HepG2 (cell line): ENCODE data around the gene DOC2A. TPM values are rescaled to one million over a fixed set of nuclear protein-coding genes. Genes with fewer than 3 reads are reported as not detected.

Experiments used
- BCL6 ChIP-seq: IDR thresholded peaks from 2 replicates; pipeline ENCODE4 v1.6.1; 2016; ENCODE audit warnings: missing genetic modification reagents, missing compliant biosample characterization
- CBX5 ChIP-seq: sonication (generic); formaldehyde crosslinking; IDR thresholded peaks from 2 replicates; pipeline ENCODE4 v1.4.0; 2020; ENCODE audit warnings: missing genetic modification reagents, borderline replicate concordance
- DMAP1 ChIP-seq: IDR thresholded peaks from 2 replicates; pipeline ENCODE4 v1.6.1; 2016
- ERF ChIP-seq: IDR thresholded peaks from 2 replicates; pipeline ENCODE4 v1.6.1; 2018; ENCODE audit warnings: missing biosample characterization, missing genetic modification reagents
- IRF1 ChIP-seq: sonication (generic); formaldehyde crosslinking; IDR thresholded peaks from 2 replicates; pipeline ENCODE4 v1.4.0; 2020; ENCODE audit warnings: low read depth, mild to moderate bottlenecking, missing genetic modification reagents
- KLF6 ChIP-seq: IDR thresholded peaks from 2 replicates; pipeline ENCODE4 v1.8.0; 2016; ENCODE audit warnings: missing biosample characterization, missing genetic modification reagents
- MLLT10 ChIP-seq: sonication (generic); formaldehyde crosslinking; IDR thresholded peaks from 2 replicates; pipeline ENCODE4 v1.4.0; 2020; ENCODE audit warnings: missing genetic modification reagents
- RELA ChIP-seq: sonication (generic); formaldehyde crosslinking; IDR thresholded peaks from 2 replicates; pipeline ENCODE4 v1.4.0; 2020; ENCODE audit warnings: missing genetic modification reagents
- RNF2 ChIP-seq: fragments of 450-650 bp; conservative IDR thresholded peaks from 2 replicates; pipeline ENCODE4 v1.6.1; 2016; ENCODE audit warnings: low read depth
- STAT5B ChIP-seq: sonication (generic); formaldehyde crosslinking; IDR thresholded peaks from 2 replicates; pipeline ENCODE4 v1.4.0; 2020; ENCODE audit warnings: missing genetic modification reagents
- TERF1 ChIP-seq: sonication (generic); formaldehyde crosslinking; IDR thresholded peaks from 2 replicates; pipeline ENCODE4 v1.8.0; 2022; ENCODE audit warnings: mild to moderate bottlenecking, missing genetic modification reagents, moderate library complexity
- TFE3 ChIP-seq: IDR thresholded peaks from 2 replicates; pipeline ENCODE4 v1.6.1; 2016
- THAP7 ChIP-seq: sonication (generic); formaldehyde crosslinking; IDR thresholded peaks from 2 replicates; pipeline ENCODE4 v1.8.1; 2023; ENCODE audit warnings: mild to moderate bottlenecking, missing genetic modification reagents
- USF2 ChIP-seq, 2 experiments: sonication (generic) in 1 of 2; formaldehyde crosslinking in 1 of 2; IDR thresholded peaks; 2 replicates each; pipeline versions ENCODE4 v1.5.1 to v1.6.1; 2011 to 2020; ENCODE audit warnings: borderline replicate concordance in 1 of 2, low read depth in 1 of 2, low read length in 1 of 2, mild to moderate bottlenecking in 1 of 2, missing genetic modification reagents in 1 of 2, moderate library complexity in 1 of 2
- ZBTB42 ChIP-seq: sonication (generic); formaldehyde crosslinking; IDR thresholded peaks from 2 replicates; pipeline ENCODE4 v1.5.0; 2020; ENCODE audit warnings: mild to moderate bottlenecking, missing genetic modification reagents
- ZFX ChIP-seq: sonication (generic); formaldehyde crosslinking; IDR thresholded peaks from 2 replicates; pipeline ENCODE4 v1.4.0; 2020; ENCODE audit warnings: mild to moderate bottlenecking, low read depth, missing genetic modification reagents, moderate library complexity
- ZNF101 ChIP-seq: sonication (generic); formaldehyde crosslinking; IDR thresholded peaks from 2 replicates; pipeline ENCODE4 v1.4.0; 2020; ENCODE audit warnings: mild to moderate bottlenecking, low read depth, missing genetic modification reagents, borderline replicate concordance
- ZNF564 ChIP-seq: sonication (generic); formaldehyde crosslinking; IDR thresholded peaks from 2 replicates; pipeline ENCODE4 v1.8.1; 2023; ENCODE audit warnings: mild to moderate bottlenecking, missing genetic modification reagents
- ZNF670 ChIP-seq: sonication (generic); formaldehyde crosslinking; IDR thresholded peaks from 2 replicates; pipeline ENCODE4 v1.8.0; 2022; ENCODE audit warnings: mild to moderate bottlenecking, missing genetic modification reagents, borderline replicate concordance
- ZNF740 ChIP-seq: sonication (generic); formaldehyde crosslinking; IDR thresholded peaks from 2 replicates; pipeline ENCODE4 v1.4.0; 2020; ENCODE audit warnings: missing genetic modification reagents
- ZNF777 ChIP-seq: sonication (generic); formaldehyde crosslinking; IDR thresholded peaks from 2 replicates; pipeline ENCODE4 v1.4.0; 2020; ENCODE audit warnings: missing genetic modification reagents
- ZSCAN30 ChIP-seq: sonication (generic); formaldehyde crosslinking; IDR thresholded peaks from 2 replicates; pipeline ENCODE4 v1.5.0; 2020; ENCODE audit warnings: mild to moderate bottlenecking, missing genetic modification reagents
- polyA plus RNA-seq, 8 experiments: library from polyadenylated mRNA; depleted of rRNA in 3 of 8; stranded (reverse) in 7 of 8; unstranded in 1 of 8; fragments of >200 nt; fragmentation: Illumina TruSeq in 4 of 8; extraction: Trizol in 4 of 8; gene quantifications; 2 replicates each; pipeline versions ENCODE4 v1.2.1 to v1.2.3, GENCODE V29; 2011 to 2016; ENCODE audit warnings: low read depth in 4 of 8, missing spikeins in 1 of 8, mixed read lengths in 1 of 8; ENCODE audit not compliant: insufficient read depth in 1 of 8
- total RNA-seq, 5 experiments: library from RNA; depleted of rRNA; stranded (reverse); fragments of >200 nt; fragmentation: Illumina TruSeq; extraction: Trizol; gene quantifications; 2 replicates each; pipeline ENCODE4 v1.2.3, GENCODE V29; 2016; ENCODE audit warnings: low read depth in 1 of 5

The DOC2A gene
- total and polyA plus RNA-seq, 2 of the 13 experiments (the other 11 are each of a cell fraction or from before 2014, with no cell fraction given) = 0.15 to 0.55 TPM

GRCh38 chr16:29995324-29995910 lies 15.4 kb downstream of the DOC2A start, which contains the start of gene HIRIP3 (continued):
- peak; percentile 37; the same call in 1 of the 2 replicates for TF ChIP-seq ZSCAN30 (CRISPR knock-in tag)
- 0 out of 2 replicates have a peak, but pooled peaks have one; percentile 11 for TF ChIP-seq CBX5 (CRISPR knock-in tag)
- TF ChIP-seq IRF1 (CRISPR knock-in tag) = no peak
- TF ChIP-seq BCL6 (CRISPR knock-in tag) = no peak
- peak; percentile 69; the same call in 1 of the 2 replicates for TF ChIP-seq ZNF101 (CRISPR knock-in tag)
- TF ChIP-seq RELA (CRISPR knock-in tag) = no peak; the same call in 1 of the 2 replicates
- TF ChIP-seq ZFX (CRISPR knock-in tag) = no peak
- no peak for TF ChIP-seq USF2 (IDR thresholded peaks at IDR 0.05; ENCODE audit: low read depth, low read length)
- 0 out of 2 replicates have a peak, but pooled peaks have one; percentile 33 for TF ChIP-seq USF2 (CRISPR knock-in tag; IDR thresholded peaks at IDR 0.05; ENCODE audit: borderline replicate concordance)
- no peak for TF ChIP-seq STAT5B (CRISPR knock-in tag)
- TF ChIP-seq ZBTB42 (CRISPR knock-in tag) = 0 out of 2 replicates have a peak, but pooled peaks have one; percentile 9
- no peak for TF ChIP-seq ERF (CRISPR knock-in tag)
- TF ChIP-seq ZNF777 (CRISPR knock-in tag) = no peak
- TF ChIP-seq ZNF670 (CRISPR knock-in tag) = no peak
- no peak for TF ChIP-seq KLF6 (CRISPR knock-in tag)
- TF ChIP-seq RNF2 = peak; percentile 77; the same call in 1 of the 2 replicates
- no peak for TF ChIP-seq MLLT10 (CRISPR knock-in tag)
- TF ChIP-seq TFE3 = no peak
- no peak for TF ChIP-seq DMAP1 (CRISPR knock-in tag)
- no peak for TF ChIP-seq TERF1
- peak; percentile 35; the same call in 1 of the 2 replicates for TF ChIP-seq ZNF740
- TF ChIP-seq ZNF564 (CRISPR knock-in tag) = no peak
- TF ChIP-seq THAP7 = no peak
